Neuron (in vitro differentiated cells): Measurements from ENCODE around the gene NDUFS1.
"Not testable (repeated sequence)": the region's sequence is repeated elsewhere in the genome, so short reads cannot be mapped to it uniquely, and the experiment has no call there.

ENCODE experiments used
- H2AFZ ChIP-seq: one replicate; pipeline ENCODE4 v1.6.1; 2013; ENCODE audit warnings: low read depth, mild to moderate bottlenecking, inconsistent platforms, low read length, moderate library complexity
- H3K27me3 ChIP-seq: one replicate; pipeline ENCODE4 v1.6.1; 2013; ENCODE audit warnings: low read length; ENCODE audit not compliant: insufficient read depth
- H3K36me3 ChIP-seq: one replicate; pipeline ENCODE4 v1.6.1; 2013; ENCODE audit warnings: low read length; ENCODE audit not compliant: insufficient read depth
- H3K4me1 ChIP-seq: one replicate; pipeline ENCODE4 v1.6.1; 2013; ENCODE audit warnings: low read length; ENCODE audit not compliant: insufficient read depth
- H3K4me3 ChIP-seq: 2 replicates; pipeline ENCODE4 v1.5.1; 2013; ENCODE audit warnings: mild to moderate bottlenecking, low read length, moderate library complexity
- H3K9me3 ChIP-seq: one replicate; pipeline ENCODE4 v1.6.1; 2013; ENCODE audit warnings: low read length

NDUFS1 gene

GRCh38 chr2:206112108-206112507, 47.1 kb downstream of the NDUFS1 start:
- Histone ChIP-seq H3K27me3 (no peaks in the 10 kb centered on the region), H2AFZ (no peak overlapping the region), H3K36me3 (no peaks in the 10 kb centered on the region), H3K4me1 (no peaks in the 10 kb centered on the region), H3K9me3 (no peaks in the 10 kb centered on the region), H3K4me3 (no peak overlapping the region)

GRCh38 chr2:206108713-206109112, 50.5 kb downstream of the NDUFS1 start:
- Histone ChIP-seq H3K4me1 (no peaks in the 10 kb centered on the region), H3K9me3 (no peaks in the 10 kb centered on the region), H3K4me3 (no peak overlapping the region), H3K36me3 (no peaks in the 10 kb centered on the region), H2AFZ (no peak overlapping the region), H3K27me3 (no peaks in the 10 kb centered on the region)

- no peak overlapping the region for H3K4me3 ChIP-seq
- no peaks in the 10 kb centered on the region for H3K36me3 ChIP-seq
- no peaks in the 10 kb centered on the region for H3K9me3 ChIP-seq
- no peaks in the 10 kb centered on the region for H3K4me1 ChIP-seq
- H2AFZ ChIP-seq: no peak overlapping the region
- no peaks in the 10 kb centered on the region for H3K27me3 ChIP-seq
Measured at GRCh38 chr2:206105541-206105940, 53.7 kb downstream of the NDUFS1 start.

- H3K9me3 ChIP-seq: no peaks in the 10 kb centered on the region
- H2AFZ ChIP-seq: no peak overlapping the region
- H3K36me3 ChIP-seq: no peaks in the 10 kb centered on the region
- no peaks in the 10 kb centered on the region for H3K4me1 ChIP-seq
- no peaks in the 10 kb centered on the region for H3K27me3 ChIP-seq
- H3K4me3 ChIP-seq: no peak overlapping the region
Measured at GRCh38 chr2:206105038-206105437, 54.2 kb downstream of the NDUFS1 start.

GRCh38 chr2:206098872-206099271, 60.4 kb downstream of the NDUFS1 start:
- H3K36me3 ChIP-seq, H3K4me3 ChIP-seq, H3K4me1 ChIP-seq, H2AFZ ChIP-seq, H3K27me3 ChIP-seq, H3K9me3 ChIP-seq: not testable (repeated sequence)

GRCh38 chr2:206098471-206098870, 60.8 kb downstream of the NDUFS1 start:
- Histone ChIP-seq H3K4me1 (no peaks in the 10 kb centered on the region), H2AFZ (no peak overlapping the region), H3K36me3 (no peaks in the 10 kb centered on the region), H3K4me3 (no peak overlapping the region), H3K27me3 (no peaks in the 10 kb centered on the region), H3K9me3 (no peaks in the 10 kb centered on the region)

- Histone ChIP-seq H2AFZ (no peak overlapping the region), H3K36me3 (no peaks in the 10 kb centered on the region), H3K9me3 (no peaks in the 10 kb centered on the region), H3K4me3 (no peak overlapping the region), H3K27me3 (no peaks in the 10 kb centered on the region), H3K4me1 (peaks cover 9% of the 10 kb centered on the region)
Measured at GRCh38 chr2:206096876-206097275, 62.4 kb downstream of the NDUFS1 start.

- peaks cover 10% of the 10 kb centered on the region for H3K4me1 ChIP-seq
Measured at GRCh38 chr2:206095536-206096332, 63.5 kb downstream of the NDUFS1 start.

GRCh38 chr2:206092297-206092696, 66.9 kb downstream of the NDUFS1 start:
- no peak overlapping the region for H3K4me3 ChIP-seq
- peaks cover 12% of the 10 kb centered on the region for H3K4me1 ChIP-seq
- no peak overlapping the region for H2AFZ ChIP-seq
- no peaks in the 10 kb centered on the region for H3K9me3 ChIP-seq
- peaks cover 7% of the 10 kb centered on the region for H3K36me3 ChIP-seq
- H3K27me3 ChIP-seq: no peaks in the 10 kb centered on the region

More at GRCh38 chr2:206095536-206096332, 63.5 kb downstream of the NDUFS1 start:
- Histone ChIP-seq H3K4me3 (no peak overlapping the region), H3K27me3 (no peaks in the 10 kb centered on the region), H2AFZ (no peak overlapping the region), H3K9me3 (no peaks in the 10 kb centered on the region), H3K36me3 (peaks cover 2% of the 10 kb centered on the region)

GRCh38 chr2:206088248-206088647, 71.0 kb downstream of the NDUFS1 start:
- Histone ChIP-seq H3K9me3 (no peaks in the 10 kb centered on the region), H3K4me3 (no peak overlapping the region), H2AFZ (no peak overlapping the region), H3K4me1 (peaks cover 32% of the 10 kb centered on the region), H3K27me3 (no peaks in the 10 kb centered on the region), H3K36me3 (peaks cover 7% of the 10 kb centered on the region)

- no peaks in the 10 kb centered on the region for H3K27me3 ChIP-seq
- H3K36me3 ChIP-seq: peaks cover 7% of the 10 kb centered on the region
- no peaks in the 10 kb centered on the region for H3K9me3 ChIP-seq
- H2AFZ ChIP-seq: no peak overlapping the region
- H3K4me3 ChIP-seq: peak overlapping the region; percentile 90
- peaks cover 26% of the 10 kb centered on the region for H3K4me1 ChIP-seq
Measured at GRCh38 chr2:206086716-206087350, 72.4 kb downstream of the NDUFS1 start.

GRCh38 chr2:206085742-206086445, 73.3 kb downstream of the NDUFS1 start, which contains the start of gene INO80D:
INO80D (minus strand) TSS chr2:206086174; CDS start chr2:206063016, 23,158 bp downstream.
- Histone ChIP-seq H3K36me3 (peaks cover 7% of the 10 kb centered on the region), H2AFZ (peak within 1 kb of the TSS; percentile 29), H3K27me3 (no peaks in the 10 kb centered on the region), H3K4me1 (peaks cover 25% of the 10 kb centered on the region), H3K9me3 (no peaks in the 10 kb centered on the region), H3K4me3 (peak within 1 kb of the TSS; percentile 90)
